Neural crest cell (in vitro differentiated cells): ENCODE results near the gene CFAP54. TPM values are rescaled to one million over a fixed set of nuclear protein-coding genes. Genes with fewer than 3 reads are reported as not detected.

ENCODE experiments used
- DNase-seq: peaks from one replicate; pipeline ENCODE4 v3.0.0; 2021; ENCODE audit warnings: low read depth, mixed read lengths, low spot score
- H3K27ac Mint-ChIP-seq: one replicate; pipeline ENCODE4 v1.8.0; 2021; ENCODE audit warnings: mild to moderate bottlenecking, mixed read lengths; ENCODE audit not compliant: unreplicated experiment
- H3K27me3 Mint-ChIP-seq: 2 replicates; pipeline ENCODE4 v1.8.0; 2021; ENCODE audit warnings: low read depth, mild to moderate bottlenecking, mixed read lengths
- H3K36me3 Mint-ChIP-seq: 2 replicates; pipeline ENCODE4 v1.8.0; 2021; ENCODE audit warnings: low read depth, mild to moderate bottlenecking, mixed read lengths
- H3K4me1 Mint-ChIP-seq: 2 replicates; pipeline ENCODE4 v1.8.0; 2021; ENCODE audit warnings: mixed read lengths
- H3K4me3 Mint-ChIP-seq: one replicate; pipeline ENCODE4 v1.8.0; 2021; ENCODE audit warnings: mild to moderate bottlenecking, mixed read lengths
- H3K9me3 Mint-ChIP-seq: 2 replicates; pipeline ENCODE4 v1.8.0; 2021; ENCODE audit warnings: mixed read lengths
- CTCF ChIP-seq: fragments of 200-600 bp; sonication (generic); conservative IDR thresholded peaks from 2 replicates; pipeline ENCODE4 v1.5.0; 2021; ENCODE audit warnings: antibody characterized with exemption, mild to moderate bottlenecking
- total RNA-seq: library from RNA; stranded (reverse); gene quantifications from 2 replicates; pipeline ENCODE4 v1.2.1, GENCODE V29; 2021

Gene CFAP54
- total RNA-seq, 1 donor from 2014 or later, result 3.1 TPM

DNA sequence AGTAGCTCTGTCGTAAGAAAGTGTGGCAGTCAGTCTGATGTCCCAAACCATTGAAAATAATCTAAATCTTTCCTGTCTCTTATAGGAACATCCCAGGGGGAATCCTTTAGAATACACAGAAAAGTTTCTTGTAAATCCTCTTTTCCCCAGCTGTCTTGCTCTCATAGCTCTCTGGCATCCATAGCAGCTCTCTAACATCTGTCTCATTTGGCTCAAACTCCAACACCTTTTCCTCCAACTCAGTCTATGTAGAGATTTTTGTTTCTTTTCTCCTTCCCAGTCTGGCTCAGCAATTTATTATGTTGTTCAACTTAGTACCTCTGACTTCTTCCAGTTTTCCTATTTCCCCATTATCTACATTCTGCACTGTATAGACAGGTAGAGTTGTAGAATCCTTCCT is 333.3 kb downstream of the CFAP54 start:
- H3K27ac Mint-ChIP-seq, result no peak overlapping the region
- peaks cover 4% of the 10 kb centered on the region for H3K36me3 Mint-ChIP-seq
- no peaks in the 10 kb centered on the region for H3K27me3 Mint-ChIP-seq
- DNase-seq, result no peak
- H3K9me3 Mint-ChIP-seq, result peaks cover 6% of the 10 kb centered on the region
- no peak overlapping the region for H3K4me3 Mint-ChIP-seq
- H3K4me1 Mint-ChIP-seq, result no peaks in the 10 kb centered on the region
- TF ChIP-seq CTCF, result no peak

DNA sequence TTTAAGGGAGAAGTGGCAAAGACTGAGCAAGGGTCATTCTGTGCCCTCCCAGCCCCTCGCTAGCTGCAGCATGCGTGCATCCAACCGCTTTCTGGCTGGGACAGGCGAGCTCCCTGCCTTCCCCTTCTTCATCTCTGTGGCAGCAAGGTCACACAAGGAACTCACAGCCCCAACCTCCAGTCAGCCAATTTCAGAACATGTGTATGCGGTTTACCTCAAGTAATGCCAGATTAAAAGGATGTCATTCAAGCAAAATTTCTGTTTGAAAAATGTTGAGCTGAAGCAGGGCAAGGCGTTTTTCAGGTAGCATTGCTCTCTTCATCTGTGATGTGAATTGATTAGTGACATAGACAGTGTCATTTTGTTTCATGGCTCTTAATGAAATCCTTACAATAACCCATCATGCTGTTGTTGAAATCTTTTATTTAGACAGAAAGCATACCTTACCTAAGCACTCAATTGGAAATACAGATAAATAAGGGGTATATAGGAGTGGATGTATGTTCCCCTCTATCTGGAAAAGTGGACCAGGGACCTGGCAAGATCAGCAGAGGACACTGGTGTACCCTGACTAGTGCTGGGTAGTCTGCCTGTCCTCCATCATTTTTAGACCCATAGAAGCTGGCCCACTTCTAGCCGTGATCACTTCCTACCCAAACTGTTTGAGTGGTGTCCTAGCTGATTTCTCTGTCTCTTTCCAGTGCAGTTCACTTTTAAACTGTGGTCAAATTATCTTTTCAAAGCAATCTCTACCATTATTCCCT is 334.9 kb downstream of the CFAP54 start:
- Mint-ChIP-seq H3K27me3 (no peaks in the 10 kb centered on the region), H3K36me3 (peaks cover 4% of the 10 kb centered on the region), H3K27ac (no peak overlapping the region), H3K4me1 (no peaks in the 10 kb centered on the region), H3K9me3 (peaks cover 4% of the 10 kb centered on the region), H3K4me3 (no peak overlapping the region)
- DNase-seq, result no peak
- no peak for TF ChIP-seq CTCF

GRCh38 chr12:96824838-96825236 is 335.5 kb downstream of the CFAP54 start:
- Mint-ChIP-seq H3K36me3 (peaks cover under 1% of the 10 kb centered on the region), H3K27ac (no peak overlapping the region), H3K27me3 (no peaks in the 10 kb centered on the region), H3K9me3 (peaks cover 2% of the 10 kb centered on the region), H3K4me3 (no peak overlapping the region), H3K4me1 (no peaks in the 10 kb centered on the region)
- TF ChIP-seq CTCF, result no peak
- DNase-seq, result no peak

- DNase-seq, result no peak
- H3K4me3 Mint-ChIP-seq, result no peak overlapping the region
- no peaks in the 10 kb centered on the region for H3K36me3 Mint-ChIP-seq
- H3K27ac Mint-ChIP-seq, result no peak overlapping the region
- TF ChIP-seq CTCF, result no peak
- H3K4me1 Mint-ChIP-seq, result no peaks in the 10 kb centered on the region
- H3K27me3 Mint-ChIP-seq, result no peaks in the 10 kb centered on the region
- H3K9me3 Mint-ChIP-seq, result no peaks in the 10 kb centered on the region
Observed at GRCh38 chr12:96828169-96828789, 338.9 kb downstream of the CFAP54 start.

- Mint-ChIP-seq H3K9me3 (no peaks in the 10 kb centered on the region), H3K4me3 (no peak overlapping the region), H3K27ac (no peak overlapping the region), H3K36me3 (no peaks in the 10 kb centered on the region), H3K27me3 (no peaks in the 10 kb centered on the region), H3K4me1 (no peaks in the 10 kb centered on the region)
- DNase-seq, result no peak
- TF ChIP-seq CTCF, result no peak
Observed at GRCh38 chr12:96829354-96829753, 340.0 kb downstream of the CFAP54 start.
